T1000 (cell line): ENCODE results near the gene NINL.

Experiments used
- DNase-seq: peaks from one replicate; lab custom pipeline; 2025; ENCODE audit warnings: mixed read lengths; lab: John Stamatoyannopoulos, UW

NINL gene

GRCh38 chr20:25407311-25408169 is 177.8 kb downstream of the NINL start, which contains the start of gene GINS1:
GINS1 (plus strand) TSS chr20:25407673; CDS start chr20:25407821, 148 bp downstream.
- peak; percentile 82 for DNase-seq
